Measurements from ENCODE around the gene POPDC3. TPM values are rescaled to one million over a fixed set of nuclear protein-coding genes. Genes with fewer than 3 reads are reported as not detected.

POPDC3 gene
- total RNA-seq, 4 donors from 2014 or later: not detected

DNA sequence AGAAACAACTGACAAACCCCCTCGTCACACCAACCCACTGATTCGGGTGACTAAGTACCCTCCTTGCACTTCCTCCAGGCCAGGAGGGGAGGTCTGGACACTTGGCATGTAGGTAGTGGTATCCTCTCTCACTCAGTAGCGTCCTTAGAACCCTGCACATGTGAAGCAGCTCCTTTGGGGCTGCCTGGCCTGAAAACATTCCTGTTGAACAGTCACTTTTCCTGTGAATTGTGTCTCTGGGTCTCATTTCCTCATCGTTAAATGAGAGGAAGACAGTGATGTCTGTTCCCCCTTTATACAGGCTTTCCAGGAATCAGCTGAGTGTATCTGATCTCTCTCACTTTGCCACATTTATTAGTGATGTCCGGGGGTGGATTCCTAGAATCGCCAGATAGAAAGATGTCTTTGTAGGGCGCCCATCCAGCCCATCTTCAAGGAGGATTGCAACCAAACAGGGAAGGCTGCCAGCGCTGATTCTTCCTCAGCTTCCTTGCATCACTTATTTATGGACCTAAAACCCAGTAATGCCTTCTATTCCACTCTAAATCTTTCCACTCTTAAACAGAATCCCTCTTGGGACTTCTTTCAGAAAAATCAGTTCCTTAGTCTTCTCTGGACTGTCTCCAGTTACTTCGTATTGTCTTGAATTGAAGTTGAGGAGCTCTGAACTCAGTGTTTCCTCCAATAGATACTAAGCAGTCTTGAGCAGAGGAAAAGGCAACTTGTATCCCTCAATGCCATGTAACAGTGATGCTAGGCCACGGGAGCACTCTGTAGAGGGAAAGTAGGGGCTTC, 9.4 kb upstream of the POPDC3 start:
- WGBS: 71% methylated on average over 10 of the region's 10 CpGs
- H3K4me1 ChIP-seq: no peaks in the 10 kb centered on the region

DNA sequence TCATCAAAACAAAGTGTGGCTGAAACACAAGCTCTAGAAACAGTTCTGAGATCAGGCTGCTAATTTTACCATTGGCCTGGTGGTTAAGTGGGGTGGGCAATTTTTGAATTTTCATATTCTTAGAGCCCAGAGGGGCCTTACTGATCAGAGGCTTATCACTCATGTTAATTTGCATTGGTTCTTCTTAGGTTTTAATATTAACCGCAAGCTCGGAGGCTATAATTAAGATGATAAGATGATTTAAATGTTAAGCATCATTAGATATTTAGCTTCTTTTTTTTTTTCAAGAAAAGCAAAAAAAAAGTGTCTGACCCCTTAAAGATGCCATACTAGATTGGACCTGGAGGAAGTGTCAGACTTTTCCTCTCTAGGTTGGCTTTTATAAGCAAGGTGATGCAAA, 8.4 kb upstream of the POPDC3 start:
- TF ChIP-seq POLR2AphosphoS5 (IDR thresholded peaks at IDR 0.05): no peak
- TF ChIP-seq EP300 (IDR thresholded peaks at IDR 0.05): no peak
- TF ChIP-seq POLR2A (IDR thresholded peaks at IDR 0.05): no peak
- TF ChIP-seq, protein P1, sequence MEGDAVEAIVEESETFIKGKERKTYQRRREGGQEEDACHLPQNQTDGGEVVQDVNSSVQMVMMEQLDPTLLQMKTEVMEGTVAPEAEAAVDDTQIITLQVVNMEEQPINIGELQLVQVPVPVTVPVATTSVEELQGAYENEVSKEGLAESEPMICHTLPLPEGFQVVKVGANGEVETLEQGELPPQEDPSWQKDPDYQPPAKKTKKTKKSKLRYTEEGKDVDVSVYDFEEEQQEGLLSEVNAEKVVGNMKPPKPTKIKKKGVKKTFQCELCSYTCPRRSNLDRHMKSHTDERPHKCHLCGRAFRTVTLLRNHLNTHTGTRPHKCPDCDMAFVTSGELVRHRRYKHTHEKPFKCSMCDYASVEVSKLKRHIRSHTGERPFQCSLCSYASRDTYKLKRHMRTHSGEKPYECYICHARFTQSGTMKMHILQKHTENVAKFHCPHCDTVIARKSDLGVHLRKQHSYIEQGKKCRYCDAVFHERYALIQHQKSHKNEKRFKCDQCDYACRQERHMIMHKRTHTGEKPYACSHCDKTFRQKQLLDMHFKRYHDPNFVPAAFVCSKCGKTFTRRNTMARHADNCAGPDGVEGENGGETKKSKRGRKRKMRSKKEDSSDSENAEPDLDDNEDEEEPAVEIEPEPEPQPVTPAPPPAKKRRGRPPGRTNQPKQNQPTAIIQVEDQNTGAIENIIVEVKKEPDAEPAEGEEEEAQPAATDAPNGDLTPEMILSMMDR (IDR thresholded peaks at IDR 0.05): no peak

More for the DNA sequence above, 9.4 kb upstream of the POPDC3 start:
- Histone ChIP-seq H3K36me3 (no peaks in the 10 kb centered on the region), H3K4me3 (no peak overlapping the region), H3K9me3 (no peaks in the 10 kb centered on the region), H3K27ac (no peak overlapping the region), H3K27me3 (no peaks in the 10 kb centered on the region)
- no peak for TF ChIP-seq EP300 (IDR thresholded peaks at IDR 0.05)
- TF ChIP-seq, protein P1 (IDR thresholded peaks at IDR 0.05): no peak
- no peak for TF ChIP-seq POLR2AphosphoS5 (IDR thresholded peaks at IDR 0.05)
- no peak for TF ChIP-seq POLR2A (IDR thresholded peaks at IDR 0.05)
- no peak for DNase-seq (ENCODE audit: low spot score in 2 of 2)

DNA sequence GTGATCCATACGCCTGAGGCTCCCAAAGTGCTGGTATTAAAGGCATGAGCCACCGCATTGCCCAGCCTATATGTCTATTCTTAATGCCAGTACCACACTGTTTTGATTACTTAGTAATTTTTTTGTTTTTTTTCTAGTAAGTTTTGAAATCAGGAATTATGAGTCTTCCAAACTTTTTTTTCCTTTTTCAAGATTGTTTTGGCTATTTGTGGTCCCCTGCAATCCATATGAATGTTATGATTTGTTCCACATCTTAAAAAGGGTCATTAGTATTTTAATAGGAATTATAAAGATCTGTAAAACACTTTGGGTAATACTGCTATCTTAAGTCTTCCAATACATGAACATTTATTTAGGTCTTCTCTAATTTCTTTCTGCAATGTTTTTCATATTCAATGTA, 6.8 kb upstream of the POPDC3 start:
- TF ChIP-seq EP300 (IDR thresholded peaks at IDR 0.05): no peak
- TF ChIP-seq, protein P1 (IDR thresholded peaks at IDR 0.05): no peak
- TF ChIP-seq POLR2AphosphoS5 (IDR thresholded peaks at IDR 0.05): no peak
- no peak for TF ChIP-seq POLR2A (IDR thresholded peaks at IDR 0.05)
- H3K36me3 ChIP-seq: no peaks in the 10 kb centered on the region
- no peaks in the 10 kb centered on the region for H3K9me3 ChIP-seq
- no peak overlapping the region for H3K4me3 ChIP-seq
- DNase-seq (ENCODE audit: low spot score in 2 of 2): no peak
- H3K27me3 ChIP-seq: peaks cover 10% of the 10 kb centered on the region
- no peaks in the 10 kb centered on the region for H3K4me1 ChIP-seq
- no peak overlapping the region for H3K27ac ChIP-seq
- WGBS: 93% methylated on average over 2 of the region's 2 CpGs

More for the DNA sequence above, 8.4 kb upstream of the POPDC3 start:
- Histone ChIP-seq H3K36me3 (no peaks in the 10 kb centered on the region), H3K27me3 (peaks cover 4% of the 10 kb centered on the region), H3K9me3 (no peaks in the 10 kb centered on the region), H3K4me3 (no peak overlapping the region), H3K4me1 (no peaks in the 10 kb centered on the region), H3K27ac (no peak overlapping the region)
- 87% methylated on average over 2 of the region's 2 CpGs for WGBS
- DNase-seq (ENCODE audit: low spot score in 2 of 2): no peak

DNA sequence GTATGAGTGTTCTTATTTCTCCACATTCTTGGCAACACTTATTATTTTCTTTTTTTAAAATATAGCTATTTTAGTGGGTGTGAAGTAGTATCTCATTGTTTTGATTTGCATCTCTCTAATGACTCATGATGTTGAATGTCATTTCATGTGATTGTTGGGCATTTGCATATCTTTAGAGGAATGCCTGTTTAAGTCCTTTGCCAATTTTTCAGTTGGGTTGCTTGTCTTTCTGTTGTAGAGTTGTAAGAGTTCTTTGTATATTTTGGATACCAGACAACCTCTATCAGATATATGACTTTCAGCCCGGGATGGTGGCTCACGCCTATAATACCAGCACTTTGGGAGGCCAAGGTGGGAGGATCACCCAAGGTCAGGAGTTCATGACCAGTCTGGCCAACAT, 5.1 kb upstream of the POPDC3 start:
- Histone ChIP-seq H3K4me3 (no peak overlapping the region), H3K27me3 (peaks cover 22% of the 10 kb centered on the region), H3K36me3 (no peaks in the 10 kb centered on the region), H3K27ac (no peak overlapping the region), H3K9me3 (no peaks in the 10 kb centered on the region), H3K4me1 (no peaks in the 10 kb centered on the region)
- TF ChIP-seq POLR2A (IDR thresholded peaks at IDR 0.05) (no peak), POLR2AphosphoS5 (IDR thresholded peaks at IDR 0.05) (no peak), EP300 (IDR thresholded peaks at IDR 0.05) (no peak)
- TF ChIP-seq, protein P1 (IDR thresholded peaks at IDR 0.05): no peak
- 63% methylated on average over 2 of the region's 2 CpGs for WGBS
- DNase-seq (ENCODE audit: low spot score in 2 of 2): no peak

DNA sequence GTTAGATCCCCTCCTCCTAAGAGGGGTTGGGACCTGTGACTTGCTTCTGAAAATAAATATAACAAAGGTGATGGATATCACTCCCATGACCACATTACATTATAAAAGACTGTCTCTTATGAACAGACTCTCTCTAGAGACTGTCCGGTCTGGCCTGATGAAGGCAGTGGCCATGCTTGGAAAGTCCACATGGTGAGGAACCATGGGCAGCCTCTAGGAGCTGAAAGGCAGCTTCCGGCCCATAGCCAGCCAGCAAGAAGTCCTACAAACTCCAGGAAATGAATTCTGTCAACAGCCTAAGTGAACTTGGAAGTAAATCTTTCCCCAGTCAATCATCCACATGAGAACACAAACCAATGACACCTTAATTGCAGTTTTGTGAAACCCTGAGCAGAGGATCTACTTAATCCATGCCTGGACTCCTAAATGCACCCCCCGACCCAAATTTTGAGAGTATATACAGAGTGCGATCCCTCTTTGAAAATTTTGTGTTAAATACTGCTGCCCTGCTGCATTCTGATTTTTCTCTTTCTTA, 2.2 kb upstream of the POPDC3 start:
- Histone ChIP-seq H3K4me3 (no peak overlapping the region), H3K4me1 (peaks cover 6% of the 10 kb centered on the region), H3K9me3 (no peaks in the 10 kb centered on the region), H3K27me3 (peaks cover 39% of the 10 kb centered on the region), H3K27ac (no peak overlapping the region), H3K36me3 (no peaks in the 10 kb centered on the region)
- 88% methylated on average over 4 of the region's 4 CpGs for WGBS
- TF ChIP-seq EP300 (IDR thresholded peaks at IDR 0.05) (no peak), POLR2A (IDR thresholded peaks at IDR 0.05) (no peak), POLR2AphosphoS5 (IDR thresholded peaks at IDR 0.05) (no peak)
- TF ChIP-seq, protein P1 (IDR thresholded peaks at IDR 0.05): no peak
- DNase-seq (ENCODE audit: low spot score in 2 of 2): no peak
